SIG-M5 treated with dmso at 0.1 percent for 504 hours (cell line): ENCODE measurements around the gene IL16.

Experiments
- DNase-seq: peaks from one replicate; lab custom pipeline; 2025; ENCODE audit not compliant: unreplicated experiment; lab: John Stamatoyannopoulos, UW

Gene IL16

GRCh38 chr15:81174125-81174791 is 22.4 kb upstream of the IL16 start:
- no peak for DNase-seq

- DNase-seq, result no peak
Measured at GRCh38 chr15:81174792-81175327, 21.8 kb upstream of the IL16 start.

DNA sequence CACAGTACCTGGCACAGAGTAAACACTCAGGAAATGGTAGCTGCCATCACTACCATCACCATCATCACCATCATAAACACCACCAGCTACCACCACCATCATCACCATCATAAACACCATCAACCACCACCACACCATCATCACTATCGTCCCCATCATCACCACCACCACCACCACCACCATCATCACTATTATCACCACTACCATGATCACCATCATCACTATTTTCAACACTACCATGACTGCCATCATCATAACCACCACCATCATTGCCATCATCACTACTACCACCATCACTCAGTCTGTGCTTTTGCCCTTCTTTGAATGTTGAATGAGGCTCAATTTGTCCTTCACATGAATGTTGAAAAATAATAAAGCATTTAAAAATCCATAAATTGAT is 21.2 kb upstream of the IL16 start:
- no peak for DNase-seq

- no peak for DNase-seq
Measured at GRCh38 chr15:81176291-81176893, 20.3 kb upstream of the IL16 start.

DNA sequence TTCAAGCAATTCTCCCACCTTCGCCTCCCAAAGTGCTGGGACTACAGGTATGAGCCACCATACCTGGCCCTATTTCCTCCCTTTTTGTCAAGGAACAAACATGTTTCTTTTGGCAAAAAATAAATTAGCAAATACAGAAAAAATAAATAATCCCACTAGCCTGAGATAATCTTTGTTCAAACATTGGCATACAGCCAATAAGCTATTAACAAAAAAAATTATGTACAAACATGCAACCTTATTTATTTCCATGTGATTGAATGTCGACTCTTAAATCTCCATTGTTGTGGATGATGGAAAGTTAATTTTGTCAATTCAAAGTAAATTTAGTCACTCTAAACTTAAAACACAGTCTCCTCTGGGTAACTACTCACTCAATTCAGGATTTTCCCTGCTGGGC is 18.3 kb upstream of the IL16 start:
- no peak for DNase-seq

DNA sequence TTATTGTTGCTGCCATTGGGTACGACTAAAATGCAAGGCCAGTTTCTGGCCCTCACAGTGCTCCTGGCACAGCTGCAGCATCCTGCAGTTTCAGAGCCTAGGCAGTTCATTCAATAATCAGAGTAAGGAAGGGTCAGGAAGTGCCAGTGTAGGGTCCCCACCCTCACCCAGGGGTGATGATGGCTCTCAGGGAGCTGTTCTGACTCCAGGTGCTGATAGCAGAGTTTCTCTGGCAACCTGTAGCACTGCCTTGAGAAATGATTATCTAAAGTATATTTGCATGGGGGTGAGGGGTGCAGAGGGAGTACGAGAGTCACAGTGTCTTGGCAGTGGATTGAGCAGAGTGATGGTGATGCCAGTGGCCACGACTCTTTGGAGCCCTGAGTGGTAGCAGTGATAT is 15.5 kb upstream of the IL16 start:
- no peak for DNase-seq

DNA sequence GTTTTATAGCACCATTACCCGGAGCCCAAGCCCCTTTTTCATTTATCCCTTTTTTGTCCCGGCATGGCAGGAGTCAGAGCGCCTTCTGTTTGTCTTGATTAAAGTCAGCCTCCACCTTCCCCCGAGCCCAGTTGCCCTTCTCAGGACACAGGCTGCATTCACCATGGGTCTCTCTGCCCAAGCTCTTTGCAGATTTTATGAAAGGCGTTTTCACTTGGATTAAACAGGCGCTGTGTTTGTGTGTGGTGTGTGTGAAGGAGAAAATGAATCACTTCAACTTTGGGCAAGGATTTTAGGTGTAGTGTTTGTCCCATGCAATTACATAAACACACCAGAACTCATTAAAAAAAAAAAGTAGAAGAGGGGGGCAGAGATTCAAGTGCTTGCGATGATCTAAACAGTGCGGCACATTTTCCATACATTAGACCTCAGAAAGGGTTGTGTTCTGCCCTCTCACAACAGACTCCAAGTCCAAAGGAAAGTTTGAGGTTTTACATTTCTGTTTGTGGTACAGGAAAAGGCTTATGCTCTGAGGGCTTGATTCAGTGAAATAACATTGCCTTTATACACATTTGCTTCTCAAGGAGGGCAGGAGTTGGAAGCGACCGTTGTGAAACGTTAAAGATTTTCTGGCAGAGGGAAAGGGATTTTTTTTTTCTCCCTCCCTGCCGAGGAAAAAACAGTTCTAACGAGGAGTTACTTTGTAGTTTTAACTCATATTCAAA is 14.5 kb upstream of the IL16 start:
- DNase-seq, result no peak

DNA sequence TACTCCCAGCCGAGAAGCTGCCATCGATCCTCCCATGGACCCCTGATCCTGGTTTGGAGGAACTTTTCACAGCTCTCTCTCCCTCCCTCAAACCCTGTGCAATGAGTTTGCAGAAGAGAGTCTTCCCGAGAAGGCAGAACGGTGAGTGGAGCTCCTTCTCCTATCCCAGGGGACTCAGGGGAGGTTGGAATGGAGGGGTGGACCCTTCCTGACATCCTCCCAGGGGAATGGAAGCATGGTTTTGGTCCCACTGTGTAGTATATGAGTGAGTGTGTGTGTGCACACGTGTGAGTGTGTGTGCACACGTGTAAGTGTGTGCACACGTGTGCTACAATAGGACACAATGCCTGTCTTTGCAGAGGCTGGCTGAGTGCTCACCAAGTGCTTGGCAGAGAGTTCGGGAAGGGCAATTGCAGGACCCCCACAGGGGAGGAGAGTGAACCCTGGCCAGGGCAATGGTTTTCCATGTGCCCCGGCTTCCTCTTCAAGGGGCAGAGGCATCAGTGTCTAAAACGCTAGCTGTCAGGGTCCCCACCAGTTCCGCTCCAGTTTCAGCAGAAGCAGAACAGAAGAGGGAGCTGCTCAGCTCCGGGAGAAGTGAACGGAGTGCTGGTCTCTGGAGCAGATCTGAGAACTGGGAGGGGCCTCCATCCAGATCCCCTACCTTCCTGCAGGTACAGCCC is 13.8 kb upstream of the IL16 start:
- DNase-seq, result no peak

GRCh38 chr15:81183439-81183775 is 13.3 kb upstream of the IL16 start:
- peak; percentile 24 for DNase-seq

- DNase-seq, result no peak
Measured at GRCh38 chr15:81184188-81184587, 12.5 kb upstream of the IL16 start.

DNA sequence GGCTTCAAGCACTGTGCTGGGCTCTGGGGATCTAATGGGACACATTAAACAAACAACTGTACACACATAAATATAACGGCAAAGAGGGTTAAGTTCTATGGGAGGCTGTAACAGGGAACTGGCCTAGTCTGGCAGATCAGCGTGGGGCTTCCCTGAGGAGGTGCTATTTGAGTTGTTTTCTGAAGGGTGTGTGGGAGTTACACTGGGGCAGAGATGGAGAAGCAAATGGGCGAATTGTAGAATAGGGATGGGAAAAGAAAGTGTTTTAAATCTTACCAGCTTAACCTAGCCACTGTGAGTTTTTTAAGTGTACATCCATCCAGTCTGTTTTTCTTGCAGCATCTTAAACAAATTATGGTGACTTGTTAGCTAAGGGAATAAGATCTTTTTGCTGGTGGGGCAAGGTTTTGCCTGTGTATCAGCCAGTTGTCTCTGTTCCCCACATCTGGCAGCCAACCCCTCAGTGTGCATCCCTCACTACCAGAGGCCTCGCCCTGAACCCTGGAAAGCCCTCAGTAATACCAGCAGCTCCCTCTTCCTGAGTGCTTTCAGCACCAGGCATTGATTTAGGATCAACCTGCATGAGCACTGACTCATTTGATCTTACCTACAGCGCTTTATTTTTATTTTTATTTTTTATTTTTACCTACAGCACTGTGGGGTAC is 10.9 kb upstream of the IL16 start:
- no peak for DNase-seq

DNA sequence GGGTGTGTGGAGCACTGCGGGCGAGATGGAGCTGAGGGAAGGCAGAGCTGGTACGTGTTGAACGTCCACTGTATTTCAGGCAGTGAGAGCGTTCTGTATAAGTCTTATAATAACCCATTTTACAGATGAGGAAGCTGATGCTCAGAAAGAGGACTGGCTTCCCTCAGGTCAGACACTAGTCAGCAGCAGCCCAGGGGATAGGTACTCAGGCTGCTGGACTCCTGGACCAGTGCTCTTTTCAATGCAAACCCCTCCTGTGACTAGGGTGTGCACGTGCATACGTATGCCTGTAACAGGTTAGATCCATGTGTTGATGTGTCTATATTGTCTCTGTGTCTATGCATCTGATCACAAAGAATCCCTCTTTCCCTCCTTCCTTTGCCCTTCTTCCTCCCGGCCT is 8.3 kb upstream of the IL16 start:
- no peak for DNase-seq

DNA sequence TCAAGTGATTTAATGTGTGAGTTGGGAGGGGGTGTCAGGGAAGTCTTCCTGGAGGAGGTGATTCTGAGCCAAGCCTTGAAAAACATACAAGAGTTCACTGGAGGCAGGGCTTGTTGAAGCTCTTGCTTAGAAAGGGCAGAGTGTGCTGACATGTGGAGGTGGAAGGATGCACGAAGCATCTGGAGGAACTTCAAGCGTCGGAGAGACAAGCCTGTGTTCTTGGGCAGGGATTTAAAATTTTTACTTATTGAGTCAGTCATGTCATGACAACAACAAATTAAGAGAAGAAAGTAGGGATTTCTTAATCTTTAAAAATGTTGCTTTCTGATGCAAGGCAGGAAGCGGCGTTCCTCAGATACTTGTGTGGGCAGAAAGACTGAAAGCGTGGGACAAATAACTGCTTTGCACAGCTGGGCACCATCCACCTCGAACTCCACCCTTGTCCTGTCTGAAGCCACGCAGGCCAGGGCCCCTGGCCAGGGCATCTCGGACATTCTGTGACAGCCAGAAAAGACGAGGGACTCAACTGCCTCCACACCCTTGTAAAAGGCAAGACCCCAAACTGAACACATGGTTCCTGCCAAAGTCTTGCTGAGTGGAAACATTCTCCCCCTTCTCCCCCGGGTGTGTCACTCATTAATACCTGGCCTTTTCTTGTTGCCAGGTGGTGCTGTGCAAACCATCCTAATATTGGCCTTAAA is 6.9 kb upstream of the IL16 start:
- DNase-seq, result no peak

DNA sequence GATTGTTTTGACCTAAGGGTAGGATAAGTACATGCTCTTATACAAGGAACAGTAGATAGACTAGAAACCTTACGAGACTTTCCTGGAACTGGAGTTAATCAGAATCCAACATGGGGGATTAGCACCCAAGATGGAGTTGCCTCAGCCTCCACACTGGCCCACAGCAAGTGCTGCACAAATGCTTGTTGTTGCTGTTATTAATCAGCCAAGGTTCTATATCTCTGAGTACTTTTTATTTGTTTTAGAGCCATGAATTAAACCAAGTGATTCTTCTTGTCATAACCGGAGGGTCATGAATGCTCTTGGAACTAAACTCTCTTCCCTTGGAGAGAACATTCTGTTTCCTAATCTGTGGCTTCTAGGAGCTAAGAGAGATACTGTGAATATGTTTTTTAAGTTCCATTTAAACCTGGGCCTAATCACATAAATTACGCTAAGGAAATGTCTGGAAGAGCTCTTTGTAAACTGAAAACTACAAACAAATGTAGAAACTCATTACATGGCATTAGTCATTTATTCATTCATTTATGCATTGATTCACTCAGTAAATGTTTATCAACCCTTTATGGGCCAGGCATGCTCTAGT is 5.7 kb upstream of the IL16 start:
- DNase-seq, result no peak

- DNase-seq, result no peak
Measured at GRCh38 chr15:81191701-81192100, 5.0 kb upstream of the IL16 start.

DNA sequence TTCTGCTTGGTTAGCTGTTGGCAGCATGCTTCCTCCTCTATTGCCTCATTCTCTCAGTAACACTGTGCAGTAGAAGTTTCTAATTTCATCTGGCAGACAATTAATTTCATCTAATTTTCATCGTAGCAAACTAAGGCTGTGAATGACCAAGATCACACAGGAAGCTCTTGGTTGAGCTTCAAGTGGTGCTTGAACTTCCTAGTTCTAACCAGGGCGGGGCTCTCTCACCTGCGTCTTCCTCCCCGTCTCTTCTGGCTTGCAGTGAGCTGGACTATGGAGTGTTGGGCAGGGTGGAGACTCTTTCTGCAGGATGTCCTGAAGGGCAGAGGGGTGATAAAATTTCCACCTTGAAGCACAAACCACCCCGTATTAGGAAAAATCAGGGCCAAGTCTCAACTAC is 2.0 kb upstream of the IL16 start:
- no peak for DNase-seq

- no peak for DNase-seq
Measured at GRCh38 chr15:81195339-81195864, 1.3 kb upstream of the IL16 start.

DNA sequence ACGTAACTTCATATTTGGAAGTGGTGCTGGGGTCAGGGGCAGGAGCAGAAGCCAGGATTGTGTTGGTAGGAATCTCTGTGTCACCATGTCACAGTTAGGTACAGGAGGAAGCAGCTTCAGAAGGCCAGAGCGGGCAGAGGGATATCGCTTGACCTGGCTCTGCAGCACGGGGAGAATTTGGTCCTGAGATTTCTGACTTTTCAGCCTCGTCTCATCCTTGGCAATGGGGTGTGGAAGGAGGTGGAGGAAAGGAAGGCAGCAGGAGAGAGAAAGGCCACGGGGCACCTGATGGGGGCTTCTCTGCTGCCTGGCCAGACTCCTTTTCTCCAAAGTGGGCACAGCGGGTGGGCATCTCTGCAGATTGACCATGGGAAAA is 564 bp downstream of the IL16 start:
- DNase-seq, result no peak

- no peak for DNase-seq
Measured at GRCh38 chr15:81197688-81198281, 1.1 kb downstream of the IL16 start.
